Ammon's horn (tissue), 1 donor: ENCODE measurements around the gene CD79B.
"Not testable (repeated sequence)": the region's sequence is repeated elsewhere in the genome, so short reads cannot be mapped to it uniquely, and the experiment has no call there.

Experiments
- DNase-seq: peaks from one replicate; pipeline ENCODE4 v3.0.0-alpha.2; 2016; ENCODE audit warnings: low spot score

CD79B gene

GRCh38 chr17:63933598-63933997, 1.5 kb upstream of the CD79B start:
- no peak for DNase-seq

- no peak for DNase-seq
Observed at GRCh38 chr17:63932721-63933120, 590 bp upstream of the CD79B start.

GRCh38 chr17:63930951-63931575, 1.1 kb downstream of the CD79B start:
- DNase-seq, result peak; percentile 33

- no peak for DNase-seq
Observed at GRCh38 chr17:63929860-63930766, 2.0 kb downstream of the CD79B start.

GRCh38 chr17:63928966-63929695, 3.0 kb downstream of the CD79B start:
- no peak for DNase-seq

- no peak for DNase-seq
Observed at GRCh38 chr17:63928172-63928666, 3.9 kb downstream of the CD79B start.

GRCh38 chr17:63927464-63928171, 4.5 kb downstream of the CD79B start:
- DNase-seq, result no peak

- DNase-seq, result no peak
Observed at GRCh38 chr17:63926164-63926563, 6.0 kb downstream of the CD79B start.

GRCh38 chr17:63925615-63926014, 6.5 kb downstream of the CD79B start:
- DNase-seq, result no peak

GRCh38 chr17:63922402-63922801, 9.7 kb downstream of the CD79B start:
- not testable (repeated sequence) for DNase-seq

GRCh38 chr17:63920779-63921178, 11.4 kb downstream of the CD79B start:
- not testable (repeated sequence) for DNase-seq

GRCh38 chr17:63920050-63920449, 12.1 kb downstream of the CD79B start:
- DNase-seq, result not testable (repeated sequence)

GRCh38 chr17:63919311-63919723, 12.8 kb downstream of the CD79B start:
- peak; percentile 70 for DNase-seq

- DNase-seq, result not testable (repeated sequence)
Observed at GRCh38 chr17:63918789-63919305, 13.3 kb downstream of the CD79B start, which contains the start of gene GH1. Gene GH1 (minus strand): TSS chr17:63918839. CDS start chr17:63918776, 63 bp downstream.

- DNase-seq, result no peak
Observed at GRCh38 chr17:63918305-63918704, 13.8 kb downstream of the CD79B start.

GRCh38 chr17:63917646-63918045, 14.5 kb downstream of the CD79B start:
- no peak for DNase-seq

- DNase-seq, result not testable (repeated sequence)
Observed at GRCh38 chr17:63917206-63917605, 14.9 kb downstream of the CD79B start.

- DNase-seq, result no peak
Observed at GRCh38 chr17:63916566-63917185, 15.5 kb downstream of the CD79B start.

GRCh38 chr17:63915753-63916152, 16.4 kb downstream of the CD79B start:
- DNase-seq, result not testable (repeated sequence)

GRCh38 chr17:63914471-63914870, 17.7 kb downstream of the CD79B start:
- no peak for DNase-seq

- DNase-seq, result no peak
Observed at GRCh38 chr17:63911657-63912100, 20.5 kb downstream of the CD79B start.
